HG03103 (cell line): Measurements from ENCODE around the gene SCLT1.
A peak's percentile ranks its signal among the peaks of the same experiment; 100 is the strongest.

Experiments
- ATAC-seq: cut with Tn5 transposase; IDR thresholded peaks from one replicate; pipeline ENCODE4 v1.9.1; 2021; ENCODE audit warnings: low read depth; ENCODE audit not compliant: unreplicated experiment

The SCLT1 gene

GRCh38 chr4:128879971-128880370 lies 213.4 kb downstream of the SCLT1 start:
- no peak for ATAC-seq

- ATAC-seq = no peak
Measured at GRCh38 chr4:128879283-128879682, 214.1 kb downstream of the SCLT1 start.

GRCh38 chr4:128877934-128878333 lies 215.4 kb downstream of the SCLT1 start:
- no peak for ATAC-seq

- no peak for ATAC-seq
Measured at GRCh38 chr4:128876200-128876599, 217.1 kb downstream of the SCLT1 start.

- no peak for ATAC-seq
Measured at GRCh38 chr4:128871948-128872347, 221.4 kb downstream of the SCLT1 start.

- ATAC-seq = no peak
Measured at GRCh38 chr4:128869776-128870509, 223.4 kb downstream of the SCLT1 start.

GRCh38 chr4:128868758-128869157 lies 224.6 kb downstream of the SCLT1 start:
- ATAC-seq = no peak

- ATAC-seq = no peak
Measured at GRCh38 chr4:128866691-128867090, 226.6 kb downstream of the SCLT1 start.

GRCh38 chr4:128866269-128866668 lies 227.1 kb downstream of the SCLT1 start:
- no peak for ATAC-seq

GRCh38 chr4:128865132-128865531 lies 228.2 kb downstream of the SCLT1 start:
- ATAC-seq = no peak

- ATAC-seq = no peak
Measured at GRCh38 chr4:128863312-128864075, 229.8 kb downstream of the SCLT1 start.

- ATAC-seq = peak; percentile 42
Measured at GRCh38 chr4:128862608-128863311, 230.6 kb downstream of the SCLT1 start.

- ATAC-seq = peak; percentile 21
Measured at GRCh38 chr4:128861856-128862518, 231.4 kb downstream of the SCLT1 start.

GRCh38 chr4:128859887-128860677 lies 233.3 kb downstream of the SCLT1 start:
- no peak for ATAC-seq

- ATAC-seq = no peak
Measured at GRCh38 chr4:128858879-128859671, 234.3 kb downstream of the SCLT1 start.

GRCh38 chr4:128856246-128856645 lies 237.1 kb downstream of the SCLT1 start:
- ATAC-seq = no peak

- no peak for ATAC-seq
Measured at GRCh38 chr4:128855621-128856020, 237.7 kb downstream of the SCLT1 start.

GRCh38 chr4:128854433-128854832 lies 238.9 kb downstream of the SCLT1 start:
- peak; percentile 84 for ATAC-seq

- no peak for ATAC-seq
Measured at GRCh38 chr4:128853741-128854140, 239.6 kb downstream of the SCLT1 start.
